NCI-H2196 (cell line): ENCODE results near the gene DENND2D.

ENCODE experiments used
- DNase-seq: peaks from one replicate; lab custom pipeline; 2025; ENCODE audit not compliant: unreplicated experiment; lab: John Stamatoyannopoulos, UW

Gene DENND2D

GRCh38 chr1:111199881-111200801 lies at the start of gene DENND2D:
TSS of gene DENND2D (minus strand) at chr1:111200646. CDS start at chr1:111200459, 187 bp downstream.
- DNase-seq: peak; percentile 9

- DNase-seq: no peak
Observed at GRCh38 chr1:111249960-111250359, 49.5 kb upstream of the DENND2D start.

GRCh38 chr1:111247125-111247838 lies 46.8 kb upstream of the DENND2D start:
- DNase-seq: no peak

- DNase-seq: no peak
Observed at GRCh38 chr1:111242805-111243523, 42.5 kb upstream of the DENND2D start.

GRCh38 chr1:111241797-111242196 lies 41.4 kb upstream of the DENND2D start:
- no peak for DNase-seq

- DNase-seq: no peak
Observed at GRCh38 chr1:111238056-111238795, 37.8 kb upstream of the DENND2D start.

GRCh38 chr1:111236806-111237205 lies 36.4 kb upstream of the DENND2D start:
- no peak for DNase-seq

- no peak for DNase-seq
Observed at GRCh38 chr1:111236379-111236778, 35.9 kb upstream of the DENND2D start.

- no peak for DNase-seq
Observed at GRCh38 chr1:111234866-111235265, 34.4 kb upstream of the DENND2D start.

GRCh38 chr1:111234258-111234657 lies 33.8 kb upstream of the DENND2D start:
- DNase-seq: no peak

- no peak for DNase-seq
Observed at GRCh38 chr1:111232134-111232533, 31.7 kb upstream of the DENND2D start.

GRCh38 chr1:111228748-111229126 lies 28.3 kb upstream of the DENND2D start:
- DNase-seq: no peak

GRCh38 chr1:111227851-111228747 lies 27.7 kb upstream of the DENND2D start:
- peak; percentile 14 for DNase-seq

- DNase-seq: no peak
Observed at GRCh38 chr1:111227434-111227833, 27.0 kb upstream of the DENND2D start, which contains the start of gene CHI3L2. TSS of gene CHI3L2 (plus strand) at chr1:111227713. CDS start at chr1:111227730, 17 bp downstream.

GRCh38 chr1:111225717-111226400 lies 25.4 kb upstream of the DENND2D start:
- DNase-seq: no peak

- no peak for DNase-seq
Observed at GRCh38 chr1:111225091-111225490, 24.6 kb upstream of the DENND2D start.

GRCh38 chr1:111223126-111223685 lies 22.8 kb upstream of the DENND2D start:
- DNase-seq: peak; percentile 36

GRCh38 chr1:111222308-111223125 lies 22.1 kb upstream of the DENND2D start:
- DNase-seq: peak; percentile 85
